Measurements from ENCODE around the gene HTR5A. TPM values are rescaled to one million over a fixed set of nuclear protein-coding genes. Genes with fewer than 3 reads are reported as not detected.
A peak's percentile ranks its signal among the peaks of the same experiment; 100 is the strongest.

Gene HTR5A
- total and polyA plus RNA-seq, 2 of the 13 experiments (the other 11 are each of a cell fraction or from before 2014, with no cell fraction given) = not detected

- TF ChIP-seq RORA (CRISPR knock-in tag; IDR thresholded peaks at IDR 0.05) = peak; percentile 98
- TF ChIP-seq ELF3 (CRISPR knock-in tag; IDR thresholded peaks at IDR 0.05) = peak; percentile 99
- peak; percentile 97 for TF ChIP-seq ETV5 (CRISPR knock-in tag; IDR thresholded peaks at IDR 0.05; ENCODE audit: borderline replicate concordance)
- TF ChIP-seq HNF4G (IDR thresholded peaks at IDR 0.05; ENCODE audit: borderline replicate concordance, low read depth, low read length) = no peak
- TF ChIP-seq HNF4G (CRISPR knock-in tag; IDR thresholded peaks at IDR 0.05; ENCODE audit: borderline replicate concordance, low read depth) = peak; percentile 94
- TF ChIP-seq ZNF232 (CRISPR knock-in tag; IDR thresholded peaks at IDR 0.05; ENCODE audit: borderline replicate concordance) = peak; percentile 100
- TF ChIP-seq MLXIP (CRISPR knock-in tag; IDR thresholded peaks at IDR 0.05; ENCODE audit: borderline replicate concordance) = peak; percentile 99
- no peak for TF ChIP-seq SRSF4 (IDR thresholded peaks at IDR 0.05; ENCODE audit: low read depth, low read length, poor library complexity, severe bottlenecking)
- TF ChIP-seq PHB2 (IDR thresholded peaks at IDR 0.05; ENCODE audit: partially characterized antibody) = no peak
- TF ChIP-seq ZNF431 (CRISPR knock-in tag; IDR thresholded peaks at IDR 0.05; ENCODE audit: borderline replicate concordance, low read depth) = peak; percentile 100
- peak; percentile 100 for TF ChIP-seq ZNF660 (CRISPR knock-in tag; IDR thresholded peaks at IDR 0.05; ENCODE audit: borderline replicate concordance, low read depth)
- TF ChIP-seq ZSCAN9 (CRISPR knock-in tag; IDR thresholded peaks at IDR 0.05; ENCODE audit: borderline replicate concordance) = peak; percentile 100
- TF ChIP-seq PAWR (CRISPR knock-in tag; IDR thresholded peaks at IDR 0.05; ENCODE audit: borderline replicate concordance) = peak; percentile 100
- peak; percentile 98 for TF ChIP-seq ZNF281 (CRISPR knock-in tag; IDR thresholded peaks at IDR 0.05; ENCODE audit: borderline replicate concordance)
- TF ChIP-seq SNAPC4 (CRISPR knock-in tag; IDR thresholded peaks at IDR 0.05) = peak; percentile 98
- peak; percentile 100 for TF ChIP-seq PBX3 (CRISPR knock-in tag; IDR thresholded peaks at IDR 0.05; ENCODE audit: borderline replicate concordance)
These were observed at the start of gene HTR5A (continued) for GRCh38 chr7:155069992-155070751.
